Suppressor macrophage treated with lipopolysaccharide for 1 hour (primary cell): ENCODE measurements around the gene GSTT2.
"Not testable (repeated sequence)": the region's sequence is repeated elsewhere in the genome, so short reads cannot be mapped to it uniquely, and the experiment has no call there.

ENCODE experiments used
- DNase-seq, 3 donors: peaks; one replicate each; pipeline ENCODE4 v3.0.0-alpha.2; 2020 to 2022

GSTT2 gene

DNA sequence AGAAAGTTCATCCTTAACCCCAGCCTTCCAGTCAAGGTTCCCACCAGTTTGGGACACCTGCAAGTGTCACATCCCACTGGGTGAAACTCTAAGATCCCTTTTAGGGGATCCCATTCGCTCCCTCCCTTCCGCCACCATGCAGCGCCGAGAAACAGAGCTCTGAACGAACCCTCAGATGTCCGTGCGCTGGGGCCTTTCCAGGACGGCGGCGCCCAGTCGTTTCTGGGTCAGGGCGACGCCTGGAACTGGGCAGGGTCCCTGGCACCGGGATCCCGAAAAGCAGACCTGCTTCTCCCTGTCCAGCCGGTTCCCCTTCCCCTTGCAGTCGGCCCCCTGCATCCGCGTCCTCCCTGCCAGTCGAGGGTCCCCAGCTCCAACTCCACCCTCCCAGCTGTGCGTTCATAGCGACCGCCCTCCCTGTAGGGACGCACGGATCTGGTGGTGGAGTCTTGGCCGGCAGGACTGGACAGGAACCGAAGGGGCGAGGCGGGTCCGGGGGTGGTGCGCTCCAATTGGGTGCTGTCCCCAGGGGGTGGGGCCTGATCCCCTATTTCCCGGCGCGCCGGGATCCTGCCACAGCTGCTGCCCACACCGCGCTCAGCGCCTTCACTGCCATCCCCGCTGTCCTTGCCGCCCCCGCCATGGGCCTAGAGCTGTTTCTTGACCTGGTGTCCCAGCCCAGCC, at the start of gene GSTT2:
Gene GSTT2 (plus strand): TSS at position 578 of the 684 bp plus-strand sequence.
- not testable (repeated sequence) for DNase-seq

DNA sequence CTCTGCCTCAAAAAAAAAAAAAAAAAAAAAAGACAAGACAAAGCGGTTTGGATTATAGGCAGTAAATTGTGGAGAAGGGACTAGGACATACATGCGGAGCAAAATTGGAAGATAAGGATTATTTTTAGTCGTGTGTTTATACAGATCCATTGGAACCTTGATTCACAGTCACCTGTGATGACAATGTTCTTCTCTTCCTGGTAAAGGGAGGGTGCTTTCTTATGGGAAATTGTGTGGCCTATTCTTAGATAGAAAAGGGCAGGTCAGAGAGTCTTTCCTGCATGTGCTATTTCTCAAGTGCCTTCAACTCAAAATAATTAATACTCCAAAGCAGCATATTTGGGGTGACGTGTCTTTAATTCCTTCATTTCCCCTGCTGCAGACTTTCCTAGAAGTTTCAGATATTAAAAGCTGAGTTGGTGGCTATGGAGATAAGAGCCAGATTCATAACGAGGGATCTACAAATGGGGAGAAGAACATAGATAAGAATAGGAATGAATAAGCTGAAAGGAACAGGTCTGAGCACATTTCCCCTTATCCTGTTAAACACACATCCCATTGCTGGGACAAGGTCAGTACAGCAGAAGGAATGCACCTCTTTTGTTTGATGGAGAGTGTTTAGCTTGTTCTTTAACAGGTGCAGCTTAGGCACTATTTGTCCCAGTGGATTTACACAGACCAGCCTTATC, 41.5 kb upstream of the GSTT2 start:
- DNase-seq = no peak

DNA sequence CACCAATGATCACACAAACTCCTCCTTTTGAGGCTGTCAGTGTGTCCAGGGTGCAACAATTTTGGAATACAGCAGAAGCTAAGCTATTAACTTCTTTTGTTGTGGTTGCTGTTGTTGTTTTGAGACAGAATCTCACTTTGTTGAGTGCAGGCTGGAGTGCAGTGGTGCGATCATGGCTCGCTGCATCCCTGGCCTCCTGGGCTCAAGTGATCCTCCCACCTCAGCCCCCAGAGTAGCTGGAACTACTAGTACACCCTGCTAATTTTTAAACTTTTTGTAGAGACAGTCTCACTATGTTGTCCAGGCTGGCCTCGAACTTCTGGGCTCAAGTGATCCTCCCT, 40.9 kb upstream of the GSTT2 start:
- DNase-seq = no peak

- DNase-seq = not testable (repeated sequence)
Observed at GRCh38 chr22:23940166-23940565, 39.8 kb upstream of the GSTT2 start.

GRCh38 chr22:23947391-23947790, 32.5 kb upstream of the GSTT2 start:
- DNase-seq = not testable (repeated sequence)

GRCh38 chr22:23949764-23950163, 30.2 kb upstream of the GSTT2 start:
- not testable (repeated sequence) for DNase-seq

GRCh38 chr22:23951383-23951782, 28.6 kb upstream of the GSTT2 start:
- DNase-seq = peak; percentile 51 to 66 (median 59)

DNA sequence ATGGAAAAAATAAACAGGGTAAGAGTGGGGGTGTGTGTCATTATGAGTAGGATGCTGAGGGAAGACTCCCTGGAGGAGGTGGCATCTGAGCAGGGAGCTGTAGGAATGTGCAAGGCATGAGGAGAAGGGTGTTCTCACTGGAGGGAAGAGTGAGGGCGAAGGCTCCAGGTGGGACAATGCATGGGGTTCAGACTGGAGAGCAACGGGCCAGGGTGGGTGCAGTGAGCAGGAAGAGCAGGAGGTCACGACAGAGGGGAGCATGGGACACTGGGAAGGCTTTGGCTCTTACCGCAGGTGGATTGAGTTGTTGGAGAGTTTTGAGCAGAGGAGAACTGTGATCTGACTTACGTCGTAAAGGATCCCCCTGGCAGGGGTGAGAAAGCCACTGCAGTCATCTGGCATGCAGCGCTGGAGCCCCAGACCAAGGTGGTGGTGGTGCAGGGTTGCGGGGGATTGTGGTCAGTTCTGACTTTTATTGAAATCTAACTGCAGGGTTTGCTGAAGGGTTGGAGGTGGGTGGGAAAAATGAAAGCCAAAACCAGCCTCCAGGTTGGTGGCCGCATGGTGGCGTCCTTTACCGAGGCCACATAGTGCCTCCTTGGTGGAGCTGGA, 27.0 kb upstream of the GSTT2 start:
- DNase-seq = not testable (repeated sequence)

- not testable (repeated sequence) for DNase-seq
Observed at GRCh38 chr22:23953485-23953884, 26.4 kb upstream of the GSTT2 start.

DNA sequence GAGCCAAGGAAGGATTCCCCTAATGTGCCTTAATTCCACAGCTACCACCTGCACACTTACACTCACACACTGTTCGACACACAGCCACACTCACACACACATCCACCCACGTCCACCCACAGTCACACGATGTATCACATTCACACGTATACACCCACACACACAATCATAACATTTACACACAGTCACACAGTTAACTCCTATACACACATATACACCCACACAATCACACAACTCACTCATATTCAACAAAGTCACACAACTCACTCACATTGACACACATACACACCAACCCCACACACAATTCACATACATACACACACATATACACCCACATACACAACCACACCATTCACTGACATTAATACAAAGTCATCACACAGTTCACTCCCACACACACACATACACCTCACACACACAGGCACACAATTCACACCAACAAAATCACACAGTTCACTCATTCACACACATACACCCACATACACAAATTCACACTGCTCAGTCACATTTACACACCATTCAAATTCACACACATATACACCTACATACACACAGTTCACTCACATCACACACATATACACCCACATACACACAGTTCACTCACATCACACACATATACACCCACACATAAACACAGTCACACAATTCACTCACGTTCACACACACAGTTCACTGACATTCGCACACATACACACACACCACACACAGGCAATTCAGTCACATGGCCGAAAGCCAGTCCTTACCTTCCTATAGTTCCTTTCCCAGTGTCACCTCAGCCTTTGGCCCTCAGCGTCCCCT, 25.5 kb upstream of the GSTT2 start:
- not testable (repeated sequence) for DNase-seq

- DNase-seq = not testable (repeated sequence)
Observed at GRCh38 chr22:23954991-23955305, 25.0 kb upstream of the GSTT2 start.

GRCh38 chr22:23955886-23956285, 24.0 kb upstream of the GSTT2 start:
- not testable (repeated sequence) for DNase-seq

- peak; percentile 78 to 90 (median 81) for DNase-seq
Observed at GRCh38 chr22:23956301-23956900, 23.5 kb upstream of the GSTT2 start.

GRCh38 chr22:23961084-23961771, 18.7 kb upstream of the GSTT2 start, which contains the start of gene GSTT2B:
GSTT2B (minus strand) TSS chr22:23961195; CDS start chr22:23961131, 64 bp downstream.
- DNase-seq = not testable (repeated sequence)

DNA sequence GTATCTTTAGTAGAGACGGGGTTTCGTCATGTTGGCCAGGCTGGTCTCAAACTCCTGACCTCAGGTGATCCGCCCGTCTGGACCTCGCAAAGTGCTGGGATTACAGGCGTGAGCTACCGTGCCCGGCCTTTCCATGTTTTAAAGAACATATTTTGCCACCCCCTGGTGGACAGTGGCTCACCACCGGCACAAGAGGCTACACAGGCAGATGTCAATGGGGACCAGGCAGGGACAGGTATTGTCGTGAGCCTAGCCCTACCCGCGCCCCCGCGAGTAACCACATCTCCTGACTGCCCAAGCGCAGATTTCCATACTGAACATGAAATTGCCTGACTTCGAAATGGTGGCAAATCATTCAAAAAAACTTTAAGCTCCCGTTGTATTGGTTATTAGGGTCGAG, 13.8 kb upstream of the GSTT2 start:
- DNase-seq = not testable (repeated sequence)

DNA sequence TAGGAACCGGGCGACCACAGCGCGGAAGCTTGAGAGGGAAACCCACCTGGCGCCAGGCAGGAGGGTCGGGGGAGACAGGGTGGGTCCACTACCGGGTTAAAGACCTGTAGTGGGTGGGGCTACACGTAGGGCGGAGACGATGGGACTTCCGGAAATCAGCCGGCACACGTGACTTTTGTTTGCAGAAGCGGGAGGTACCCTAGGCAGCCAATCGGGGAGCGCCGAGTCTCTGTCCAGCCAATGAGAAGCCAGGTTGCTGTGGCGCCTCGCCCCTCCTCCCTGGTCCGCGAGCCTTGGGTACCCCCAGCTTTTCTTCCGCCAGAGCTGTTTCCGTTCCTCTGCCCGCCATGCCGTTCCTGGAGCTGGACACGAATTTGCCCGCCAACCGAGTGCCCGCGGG, 13.4 kb upstream of the GSTT2 start, which contains the start of gene DDTL:
Gene DDTL (plus strand): TSS at position 321 of the 400 bp plus-strand sequence. CDS start 27 bp downstream, at position 348.
- DNase-seq = not testable (repeated sequence)

- DNase-seq = no peak
Observed at GRCh38 chr22:23969071-23969470, 10.9 kb upstream of the GSTT2 start.

GRCh38 chr22:23970201-23970641, 9.7 kb upstream of the GSTT2 start:
- DNase-seq = no peak

DNA sequence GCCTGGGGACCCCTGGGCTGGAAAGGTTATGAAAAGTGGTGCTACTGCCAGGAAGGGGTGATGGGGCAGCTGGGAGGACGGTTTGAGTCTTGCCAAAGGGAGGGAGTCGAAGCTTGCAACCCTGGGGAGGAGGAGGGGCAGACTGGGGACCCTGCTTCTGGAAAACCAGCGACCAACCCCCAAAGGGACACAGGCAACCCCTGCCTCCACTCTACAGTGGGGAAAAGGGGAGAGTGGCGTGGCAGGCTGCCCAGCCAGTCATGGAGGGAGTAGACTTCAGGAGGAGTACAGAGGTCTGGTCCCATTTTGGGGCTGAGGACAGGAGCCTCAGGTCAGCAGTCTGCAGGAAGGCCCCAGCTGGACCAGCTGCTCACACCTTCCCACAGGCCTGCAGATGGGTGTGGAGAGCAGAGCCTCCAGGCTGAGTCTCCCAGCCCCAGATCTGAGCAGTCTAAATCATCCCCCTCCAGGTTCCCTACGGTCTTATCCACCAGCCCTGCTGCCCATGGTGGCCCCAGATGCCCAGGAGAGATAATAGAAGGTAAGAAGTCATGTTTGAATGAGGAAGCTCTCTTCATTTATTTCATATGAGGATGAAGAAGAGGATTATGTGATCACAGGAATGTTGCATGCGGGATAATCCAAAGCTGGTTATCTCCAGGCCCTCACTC, 9.0 kb upstream of the GSTT2 start:
- no peak for DNase-seq

- not testable (repeated sequence) for DNase-seq
Observed at GRCh38 chr22:23971927-23972326, 8.0 kb upstream of the GSTT2 start.

DNA sequence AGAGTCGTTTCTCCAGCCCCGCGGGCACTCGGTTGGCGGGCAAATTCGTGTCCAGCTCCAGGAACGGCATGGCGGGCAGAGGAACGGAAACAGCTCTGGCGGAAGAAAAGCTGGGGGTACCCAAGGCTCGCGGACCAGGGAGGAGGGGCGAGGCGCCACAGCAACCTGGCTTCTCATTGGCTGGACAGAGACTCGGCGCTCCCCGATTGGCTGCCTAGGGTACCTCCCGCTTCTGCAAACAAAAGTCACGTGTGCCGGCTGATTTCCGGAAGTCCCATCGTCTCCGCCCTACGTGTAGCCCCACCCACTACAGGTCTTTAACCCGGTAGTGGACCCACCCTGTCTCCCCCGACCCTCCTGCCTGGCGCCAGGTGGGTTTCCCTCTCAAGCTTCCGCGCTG, 5.6 kb upstream of the GSTT2 start, which contains the start of gene DDT:
Gene DDT (minus strand): TSS at position 97 of the 400 bp plus-strand sequence. CDS start 27 bp downstream, at position 70.
- not testable (repeated sequence) for DNase-seq
